GM20431 (cell line): Measurements from ENCODE around the gene DUSP6.

Experiments
- in situ Hi-C: fragments of 300-500 bp; cut with MseI, MboI; formaldehyde crosslinking; loops from one replicate; pipeline ENCODE4 v1.15.0; 2020; ENCODE audit warnings: low sequenced_read_pairs; ENCODE audit not compliant: unreplicated experiment

Gene DUSP6

DNA sequence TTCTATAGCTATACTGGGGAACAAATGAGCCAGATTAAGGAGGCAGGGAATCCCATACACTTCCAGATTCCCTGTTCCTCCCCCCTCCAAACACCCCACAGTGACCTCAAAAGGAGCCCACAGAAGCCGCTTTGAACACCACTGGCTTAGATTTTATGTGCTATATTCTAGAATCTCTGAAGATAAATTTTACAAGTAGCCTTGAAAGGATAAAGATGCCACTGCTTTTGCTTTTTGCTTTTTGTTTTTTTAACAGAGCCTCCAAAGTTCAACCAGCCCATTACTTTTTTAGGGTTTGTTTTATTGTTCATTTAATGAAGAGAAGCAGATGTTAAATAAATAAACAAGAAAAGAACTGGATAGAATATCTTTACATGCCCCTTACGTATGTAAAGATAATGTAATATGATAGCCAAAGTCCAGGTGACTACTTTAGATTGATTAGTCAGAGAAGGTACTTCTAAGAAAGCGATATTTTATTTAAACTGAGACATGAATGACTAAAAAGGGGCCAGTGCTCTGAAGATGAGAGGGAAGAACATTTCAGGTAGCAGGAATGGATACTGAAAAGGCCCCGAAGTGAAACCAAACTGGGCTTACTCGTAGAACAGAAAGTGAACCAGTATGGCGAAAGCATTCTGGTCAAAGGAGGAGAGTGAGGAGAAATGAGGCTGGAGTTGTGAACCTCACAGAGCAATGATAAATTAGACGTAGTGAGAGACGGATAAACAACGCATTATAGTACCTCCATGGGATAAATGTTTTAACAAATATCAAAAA is 44.6 kb downstream of the DUSP6 start:
- in situ Hi-C loops = no loop called here

DNA sequence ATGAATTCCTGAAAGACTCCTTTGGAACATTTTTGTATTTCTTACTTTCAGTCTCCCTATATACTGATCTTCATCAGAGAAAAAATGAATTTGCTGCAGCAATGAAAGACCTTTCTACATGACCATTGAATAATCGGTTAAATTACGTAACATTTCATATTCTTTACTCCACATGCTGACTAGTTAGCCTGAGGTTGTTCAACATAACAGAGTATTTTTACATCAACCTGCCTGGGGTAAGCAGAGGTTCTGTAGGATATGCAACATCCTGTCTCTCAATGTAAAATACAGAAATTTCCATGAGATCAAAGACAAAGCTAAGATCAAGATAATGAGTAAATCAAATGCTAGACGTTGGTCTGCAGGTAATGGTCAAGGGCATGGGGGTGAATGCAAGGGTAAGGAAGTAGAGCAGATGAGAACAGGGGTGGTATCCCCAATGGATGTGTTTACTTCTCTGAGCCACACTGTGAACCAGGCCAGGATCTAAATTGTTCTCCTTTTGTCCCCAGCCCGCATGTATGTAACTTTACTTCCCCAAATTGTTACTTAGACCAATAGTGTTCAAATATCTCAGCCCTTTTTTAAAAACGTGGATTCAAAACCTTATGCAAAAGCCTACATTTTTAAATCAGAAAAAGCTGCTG is 45.4 kb downstream of the DUSP6 start:
- in situ Hi-C loops = no loop called here

- in situ Hi-C loops = no loop called here
Measured at GRCh38 chr12:89305373-89305772, 46.9 kb downstream of the DUSP6 start.

GRCh38 chr12:89299931-89300330 is 52.4 kb downstream of the DUSP6 start:
- in situ Hi-C loops = no loop called here

DNA sequence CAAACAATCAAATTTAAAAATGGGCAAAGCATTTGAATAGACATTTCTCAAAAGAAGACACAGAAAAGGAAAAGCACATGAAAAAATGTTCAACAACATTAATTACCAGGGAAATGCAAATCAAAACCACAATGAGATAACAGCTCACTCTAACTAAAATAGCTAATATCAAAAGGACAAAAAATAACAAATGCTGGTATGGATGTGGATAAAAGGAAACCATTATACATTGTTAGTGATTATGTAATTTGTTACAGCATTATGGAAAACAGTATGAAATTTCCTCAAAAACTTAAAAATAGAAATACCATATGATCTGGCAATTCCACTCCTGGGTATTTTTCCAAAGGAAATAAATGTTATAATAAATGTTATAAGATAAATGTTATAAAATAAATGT is 52.9 kb downstream of the DUSP6 start:
- in situ Hi-C loops = no loop called here
